H1 (cell line): ENCODE measurements around the gene BCAS4. TPM values are rescaled to one million over a fixed set of nuclear protein-coding genes. Genes with fewer than 3 reads are reported as not detected.

Experiments used
- CTCF ChIA-PET: fragments of 300-600 bp; sonication (Branson Sonifier 250); formaldehyde crosslinking; loops from one replicate; lab custom pipeline; 2021; ENCODE audit not compliant: partially characterized antibody; lab: Charles Lee
- POLR2A ChIA-PET: fragments of 300-600 bp; sonication (Branson Sonifier 250); formaldehyde crosslinking; loops from one replicate; lab custom pipeline; 2021; ENCODE audit warnings: inconsistent platforms; ENCODE audit not compliant: partially characterized antibody; lab: Charles Lee
- DNase-seq, 2 experiments: peaks; one replicate each; pipeline versions ENCODE4 v3.0.0 to v3.0.0-alpha.2; 2010 to 2022; ENCODE audit warnings: low spot score in 2 of 2, low read depth in 1 of 2, mixed read lengths in 1 of 2
- FAIRE-seq: peaks from 2 replicates; lab custom pipeline; 2011; peaks lifted over from hg19 to GRCh38; lab: Jason Lieb, UNC
- H2AFZ ChIP-seq: 2 replicates; pipeline ENCODE4 v1.8.1; 2012; ENCODE audit warnings: low read length, inconsistent platforms
- H2AK5ac ChIP-seq: 2 replicates; pipeline ENCODE4 v1.6.1; 2013; ENCODE audit warnings: low read depth, low read length
- H2BK120ac ChIP-seq: replicated peaks from 2 replicates; pipeline ENCODE3; 2013; ENCODE audit warnings: low read depth, low read length, inconsistent platforms
- H2BK12ac ChIP-seq: 2 replicates; pipeline ENCODE4 v1.6.1; 2013; ENCODE audit warnings: low read depth, low read length
- H2BK15ac ChIP-seq: 2 replicates; pipeline ENCODE4 v1.6.1; 2013; ENCODE audit warnings: low read length
- H2BK20ac ChIP-seq: 2 replicates; pipeline ENCODE4 v1.6.1; 2013; ENCODE audit warnings: low read length
- H2BK5ac ChIP-seq: 2 replicates; pipeline ENCODE4 v1.6.1; 2013; ENCODE audit warnings: low read depth, low read length
- H3K14ac ChIP-seq: 2 replicates; pipeline ENCODE4 v1.6.1; 2013; ENCODE audit warnings: inconsistent platforms; ENCODE audit not compliant: insufficient read length
- H3K18ac ChIP-seq: 2 replicates; pipeline ENCODE4 v1.6.1; 2013; ENCODE audit warnings: low read length; ENCODE audit errors: extremely low read depth
- H3K23ac ChIP-seq: 2 replicates; pipeline ENCODE4 v1.6.1; 2013; ENCODE audit warnings: inconsistent platforms; ENCODE audit not compliant: insufficient read length
- H3K23me2 ChIP-seq: 2 replicates; pipeline ENCODE4 v1.6.1; 2013; ENCODE audit warnings: low read depth, low read length
- H3K27ac ChIP-seq: 2 replicates; pipeline ENCODE4 v1.6.1; 2011; ENCODE audit warnings: low read depth, low read length, inconsistent platforms
- H3K27me3 ChIP-seq, 4 experiments: replicated peaks in 1 of 4; 1 replicate in 1 of 4; 2 replicates in 3 of 4; pipeline versions ENCODE4 v1.6.1 to v1.8.1; 2011 to 2013; ENCODE audit warnings: low read length in 3 of 4, mild to moderate bottlenecking in 3 of 4, inconsistent platforms in 2 of 4, mixed read lengths in 2 of 4, moderate library complexity in 1 of 4; ENCODE audit not compliant: control insufficient read depth in 3 of 4, insufficient read depth in 3 of 4; ENCODE audit errors: extremely low read depth in 1 of 4
- H3K36me3 ChIP-seq, 4 experiments: 2 replicates each; pipeline versions ENCODE4 v1.6.1 to v1.8.1; 2011 to 2013; ENCODE audit warnings: mild to moderate bottlenecking in 4 of 4, low read length in 3 of 4, moderate library complexity in 2 of 4, control low read depth in 1 of 4, inconsistent platforms in 1 of 4; ENCODE audit not compliant: insufficient read depth in 4 of 4, control insufficient read depth in 2 of 4
- H3K4ac ChIP-seq: replicated peaks from 2 replicates; pipeline ENCODE3; 2013; ENCODE audit warnings: low read length, low read depth, mixed read lengths, inconsistent platforms; ENCODE audit not compliant: insufficient read length
- H3K4me1 ChIP-seq, 4 experiments: replicated peaks in 1 of 4; 1 replicate in 1 of 4; 2 replicates in 3 of 4; pipeline versions ENCODE4 v1.6.1 to v1.8.1; 2011 to 2013; ENCODE audit warnings: low read length in 3 of 4, inconsistent platforms in 2 of 4, mixed read lengths in 1 of 4; ENCODE audit not compliant: insufficient read depth in 4 of 4, control insufficient read depth in 3 of 4
- H3K4me2 ChIP-seq, 2 experiments: 2 replicates each; pipeline versions ENCODE4 v1.6.1 to v1.8.1; 2011 to 2013; ENCODE audit warnings: low read depth in 2 of 2, low read length in 2 of 2, control low read depth in 1 of 2, inconsistent platforms in 1 of 2, mild to moderate bottlenecking in 1 of 2; ENCODE audit not compliant: insufficient read depth in 1 of 2
- H3K4me3 ChIP-seq, 4 experiments: fragments of 200-600, 300-600 bp in 1 of 4; sonication (generic), shearing (Covaris generic), sonication (Bioruptor Twin) in 1 of 4; 2 replicates each; pipeline versions ENCODE4 v1.5.1 to v1.8.1; 2011 to 2016; ENCODE audit warnings: low read length in 4 of 4, low read depth in 3 of 4, control low read depth in 2 of 4, inconsistent platforms in 2 of 4, mild to moderate bottlenecking in 2 of 4, mixed read lengths in 1 of 4, moderate library complexity in 1 of 4; ENCODE audit not compliant: insufficient read depth in 2 of 4; ENCODE audit errors: extremely low read depth in 1 of 4
- H3K56ac ChIP-seq: replicated peaks from 2 replicates; pipeline ENCODE3; 2013; ENCODE audit warnings: low read depth, mild to moderate bottlenecking, mixed read lengths, low read length, inconsistent platforms; ENCODE audit not compliant: insufficient read length
- H3K79me1 ChIP-seq: 2 replicates; pipeline ENCODE4 v1.6.1; 2013; ENCODE audit warnings: low read depth, low read length, control low read depth
- H3K79me2 ChIP-seq, 2 experiments: 2 replicates each; pipeline versions ENCODE4 v1.6.1 to v1.8.1; 2012 to 2013; ENCODE audit warnings: low read length in 2 of 2, mild to moderate bottlenecking in 2 of 2, inconsistent platforms in 1 of 2; ENCODE audit not compliant: insufficient read depth in 2 of 2, control insufficient read depth in 1 of 2
- H3K9ac ChIP-seq, 4 experiments: replicated peaks in 1 of 4; 1 replicate in 1 of 4; 2 replicates in 3 of 4; pipeline versions ENCODE4 v1.6.1 to v1.8.1; 2011 to 2013; ENCODE audit warnings: low read depth in 3 of 4, low read length in 3 of 4, control low read depth in 2 of 4, mild to moderate bottlenecking in 2 of 4, moderate library complexity in 2 of 4, inconsistent platforms in 1 of 4; ENCODE audit errors: extremely low read depth in 1 of 4
- H3K9me3 ChIP-seq, 2 experiments: 2 replicates each; pipeline versions ENCODE4 v1.6.1 to v1.8.1; 2012 to 2013; ENCODE audit warnings: mild to moderate bottlenecking in 2 of 2, moderate library complexity in 2 of 2, control low read depth in 1 of 2, inconsistent platforms in 1 of 2, low read depth in 1 of 2, low read length in 1 of 2, mixed read lengths in 1 of 2; ENCODE audit not compliant: insufficient read depth in 2 of 2
- H4K20me1 ChIP-seq, 2 experiments: replicated peaks in 1 of 2; 2 replicates each; pipeline versions ENCODE3 to v1.8.1; 2011 to 2013; ENCODE audit warnings: inconsistent platforms in 2 of 2, low read length in 2 of 2, mild to moderate bottlenecking in 1 of 2; ENCODE audit not compliant: insufficient read depth in 2 of 2, control insufficient read depth in 1 of 2
- H4K5ac ChIP-seq: 2 replicates; pipeline ENCODE4 v1.6.1; 2013; ENCODE audit warnings: low read length, low read depth, mixed read lengths, inconsistent platforms; ENCODE audit not compliant: insufficient read length
- H4K8ac ChIP-seq: 2 replicates; pipeline ENCODE4 v1.8.0; 2013; ENCODE audit warnings: mild to moderate bottlenecking, moderate library complexity, low read length, inconsistent platforms; ENCODE audit not compliant: insufficient read depth; ENCODE audit errors: extremely low read depth
- H4K91ac ChIP-seq: replicated peaks from 2 replicates; pipeline ENCODE3; 2013; ENCODE audit warnings: low read length, mixed read lengths, inconsistent platforms; ENCODE audit not compliant: insufficient read length
- CBX5 ChIP-seq: fragments of 300-800, 300-1000 bp; sonication (generic); IDR thresholded peaks from 2 replicates; pipeline ENCODE4 v1.7.1; 2016; ENCODE audit warnings: antibody characterized with exemption, low read length, low read depth
- CTCF ChIP-seq, 3 experiments: IDR thresholded peaks; 1 replicate in 2 of 3; 2 replicates in 1 of 3; pipeline versions ENCODE4 v1.5.1 to v1.6.1; 2011; ENCODE audit warnings: low read length in 3 of 3, mild to moderate bottlenecking in 3 of 3, inconsistent platforms in 2 of 3, low read depth in 1 of 3, moderate library complexity in 1 of 3; ENCODE audit not compliant: insufficient read depth in 1 of 3; ENCODE audit errors: control extremely low read depth in 1 of 3
- JUN ChIP-seq: IDR thresholded peaks from 2 replicates; pipeline ENCODE4 v1.6.1; 2011; ENCODE audit warnings: low read depth, mild to moderate bottlenecking, improper control_type of control experiment, low read length
- KDM4A ChIP-seq: IDR thresholded peaks from one replicate; pipeline ENCODE4 v1.7.1; 2012; ENCODE audit warnings: low read depth, mild to moderate bottlenecking, moderate library complexity, low read length, inconsistent platforms; ENCODE audit not compliant: severe bottlenecking
- SP2 ChIP-seq: IDR thresholded peaks from 2 replicates; pipeline ENCODE4 v1.6.1; 2012; ENCODE audit warnings: mild to moderate bottlenecking, low read length, inconsistent platforms
- SRF ChIP-seq: IDR thresholded peaks from 2 replicates; pipeline ENCODE4 v1.6.1; 2011; ENCODE audit warnings: mild to moderate bottlenecking, low read depth, low read length, moderate library complexity
- TAF7 ChIP-seq: optimal IDR thresholded peaks from 2 replicates; pipeline ENCODE3; 2011; ENCODE audit warnings: low read depth, mild to moderate bottlenecking, inconsistent platforms, low read length, moderate library complexity, borderline replicate concordance
- WGBS, 2 experiments: shearing (Covaris generic) in 1 of 2; methylation state at CpG; one replicate each; pipeline versions ENCODE4 v1.1.6 to v1.1.7; 2013 to 2015; ENCODE audit warnings: low lambda C conversion rate in 2 of 2, mixed read lengths in 2 of 2, inconsistent platforms in 1 of 2, low coverage in 1 of 2, missing lambda C conversion rate in 1 of 2; ENCODE audit not compliant: insufficient replicate concordance in 2 of 2, insufficient coverage in 1 of 2, insufficient read length in 1 of 2; ENCODE audit errors: extremely low coverage in 1 of 2, missing lambda C conversion rate in 1 of 2; 5-methylcytosine and 5-hydroxymethylcytosine counted together
- polyA plus RNA-seq, 7 experiments: library from polyadenylated mRNA; depleted of rRNA in 3 of 7; stranded (reverse) in 5 of 7; unstranded in 2 of 7; fragments of >200 nt in 5 of 7; fragments of 200-250 nt in 2 of 7; gene quantifications; 1 replicate in 5 of 7; 2 replicates in 1 of 7; 4 replicates in 1 of 7; pipeline versions ENCODE4 v1.2.1 to v1.2.3, GENCODE V29; 2011 to 2013; ENCODE audit warnings: missing spikeins in 2 of 7, mixed read lengths in 2 of 7
- total RNA-seq: library from RNA; stranded (reverse); fragmentation: NEBNext Ultra II Directional; extraction: Animal tissue kit (Norgen Biotek cat#: 25700); gene quantifications from 2 replicates; pipeline ENCODE4 v1.2.1, GENCODE V29; 2021

BCAS4 gene
- total and polyA plus RNA-seq, 2 of the 8 experiments (the other 6 are each of a cell fraction or from before 2014, with no cell fraction given), result 21.2 to 23.6 TPM

GRCh38 chr20:50872560-50873425 is 77.9 kb downstream of the BCAS4 start:
- no peak overlapping the region for H2AFZ ChIP-seq
- peaks cover 0 to 8% (median under 1%) of the 10 kb centered on the region in 4 experiments; a peak in 2 of 8 replicates for H3K36me3 ChIP-seq
- H3K4me3 ChIP-seq, result no peak overlapping the region
- H3K14ac ChIP-seq, result no peak overlapping the region
- H2AK5ac ChIP-seq, result peak overlapping the region; percentile 5; the same call in 1 of the 2 replicates
- DNase-seq, result no peak
- no peaks in the 10 kb centered on the region for H3K79me2 ChIP-seq
- H3K23me2 ChIP-seq, result peaks cover 3% of the 10 kb centered on the region; the same call in 1 of the 2 replicates
- no peak overlapping the region for H2BK5ac ChIP-seq
- H4K20me1 ChIP-seq, result no peaks in the 10 kb centered on the region
- H3K27me3 ChIP-seq, result no peaks in the 10 kb centered on the region
- CTCF ChIA-PET, result interaction anchor here (0.6 to 1.7 kb wide), 6 partner anchors 10 to 123 kb away, joined by 3 to 5 read pairs (median 4); partner anchors contain the start of gene BCAS4
- no peak overlapping the region for H3K56ac ChIP-seq
- 90% methylated on average over 15 of the region's 16 CpGs; no CpG with 5 or more reads in 1 of the 2 experiments for WGBS, 2 experiments
- no peak overlapping the region; the same call in 1 of the 2 replicates for H4K8ac ChIP-seq
- H2BK20ac ChIP-seq, result no peak overlapping the region
- H3K9me3 ChIP-seq, result no peaks in the 10 kb centered on the region
- H3K23ac ChIP-seq, result no peak overlapping the region
- no peak overlapping the region for H3K4ac ChIP-seq
- H3K4me2 ChIP-seq, result no peak overlapping the region
- H4K91ac ChIP-seq, result no peak overlapping the region
- H2BK12ac ChIP-seq, result no peak overlapping the region
- no peaks in the 10 kb centered on the region for H3K79me1 ChIP-seq
- POLR2A ChIA-PET, result interaction anchor here (0.7 to 7.9 kb wide), 5 partner anchors 14 to 143 kb away, joined by 3 to 87 read pairs (median 3); no protein-coding TSS in a partner anchor
- FAIRE-seq, result no peak
- H3K4me1 ChIP-seq, result peaks cover 6 to 25% (median 16%) of the 10 kb centered on the region in 4 experiments
- H4K5ac ChIP-seq, result no peak overlapping the region
- H2BK120ac ChIP-seq, result no peak overlapping the region
- H3K27ac ChIP-seq, result no peak overlapping the region
- no peak overlapping the region for H3K9ac ChIP-seq
- H3K18ac ChIP-seq, result no peak overlapping the region; the same call in 1 of the 2 replicates
- H2BK15ac ChIP-seq, result no peak overlapping the region
- TF ChIP-seq JUN (no peak), SRF (no peak), KDM4A (no peak), SP2 (no peak), CTCF (IDR thresholded peaks at IDR 0.05; ENCODE audit: control extremely low read depth in 1 of 3, insufficient read depth in 1 of 3, low read depth in 1 of 3, low read length in 3 of 3) (no peak), CBX5 (no peak), TAF7 (no peak)
